ENCODE results near the gene RFWD3.
A peak's percentile ranks its signal among the peaks of the same experiment; 100 is the strongest.

DNA sequence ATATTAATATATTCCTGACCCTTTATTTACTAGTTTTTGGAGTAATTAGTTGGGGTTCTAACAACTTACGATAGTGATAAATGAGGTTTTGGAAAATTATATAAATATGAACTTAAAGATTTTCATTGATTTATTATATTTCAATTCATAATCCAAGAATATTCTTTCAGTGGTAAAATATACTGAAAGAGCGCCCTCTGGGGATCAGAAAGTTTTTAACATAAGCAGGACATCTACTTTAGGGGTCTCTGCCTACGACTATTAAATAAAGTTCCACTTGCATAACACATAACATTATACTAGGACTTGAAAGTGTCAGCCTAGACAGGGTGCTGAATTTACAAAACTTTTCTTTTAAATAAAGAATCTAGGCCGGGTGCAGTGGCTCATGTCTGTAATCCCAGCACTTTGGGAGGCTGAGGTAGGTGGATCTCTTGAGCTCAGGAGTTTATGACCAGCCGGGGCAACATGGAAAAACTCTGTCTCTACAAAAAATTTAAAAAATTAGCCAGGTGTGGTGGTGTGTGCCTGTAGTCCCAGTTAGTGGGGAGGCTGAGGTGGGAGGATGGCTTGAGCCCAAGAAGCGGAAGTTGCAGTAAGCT is 15.6 kb downstream of the RFWD3 start:
- TF ChIP-seq CTCF (conservative IDR thresholded peaks at IDR 0.05; ENCODE audit: low read depth, low read length) = peak; percentile 76
- no peak for TF ChIP-seq EZH2 (IDR thresholded peaks at IDR 0.05; ENCODE audit: borderline replicate concordance, low read depth, low read length, poor library complexity, severe bottlenecking)

All from A673 (cell line).